Measurements from ENCODE around the gene OVCH1. TPM values are rescaled to one million over a fixed set of nuclear protein-coding genes. Genes with fewer than 3 reads are reported as not detected.
"Not testable (repeated sequence)": the region's sequence is repeated elsewhere in the genome, so short reads cannot be mapped to it uniquely, and the experiment has no call there.

The OVCH1 gene
- total RNA-seq, 2 donors from 2014 or later, result 0.29 to 0.31 TPM

GRCh38 chr12:29508949-29509348, 11.5 kb upstream of the OVCH1 start:
- no peak for ATAC-seq
- intact Hi-C loops (cut with DNase I), result no loop called here
- DNase-seq, result no peak

GRCh38 chr12:29505122-29505521, 7.6 kb upstream of the OVCH1 start:
- DNase-seq (no peak), ATAC-seq (no peak)
- intact Hi-C loops (cut with DNase I), result no loop called here

GRCh38 chr12:29503283-29503682, 5.8 kb upstream of the OVCH1 start:
- ATAC-seq (no peak), DNase-seq (no peak)

GRCh38 chr12:29499235-29499634, 1.7 kb upstream of the OVCH1 start:
- no peak for ATAC-seq
- intact Hi-C loops (cut with DNase I), result no loop called here
- no peak for DNase-seq

More at GRCh38 chr12:29503283-29503682, 5.8 kb upstream of the OVCH1 start:
- intact Hi-C loops (cut with DNase I), result no loop called here

- DNase-seq (no peak), ATAC-seq (no peak)
- intact Hi-C loops (cut with DNase I), result no loop called here
Measured at GRCh38 chr12:29492891-29493290, 4.6 kb downstream of the OVCH1 start.

DNA sequence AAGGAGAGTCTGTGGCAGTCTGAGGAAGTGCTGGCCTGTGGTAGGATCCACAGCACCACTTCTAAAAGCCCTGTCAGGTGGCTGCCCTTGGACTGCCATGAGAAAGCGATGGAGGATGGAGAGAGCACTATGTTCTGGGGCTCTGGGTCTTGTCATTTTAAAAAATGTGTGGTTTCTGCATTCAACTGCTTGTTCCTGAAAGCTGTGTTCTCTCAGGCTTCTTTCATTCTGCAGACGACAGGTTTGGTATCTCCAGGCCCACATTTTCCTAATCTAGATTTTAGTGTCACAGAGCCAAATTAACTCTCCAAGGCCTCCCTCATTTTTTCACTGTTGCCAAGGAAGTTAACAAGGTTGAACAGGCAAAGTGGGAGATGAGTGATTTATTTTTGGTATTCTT, 10.5 kb downstream of the OVCH1 start:
- DNase-seq, result no peak
- no peak for ATAC-seq
- intact Hi-C loops (cut with DNase I), result no loop called here

DNA sequence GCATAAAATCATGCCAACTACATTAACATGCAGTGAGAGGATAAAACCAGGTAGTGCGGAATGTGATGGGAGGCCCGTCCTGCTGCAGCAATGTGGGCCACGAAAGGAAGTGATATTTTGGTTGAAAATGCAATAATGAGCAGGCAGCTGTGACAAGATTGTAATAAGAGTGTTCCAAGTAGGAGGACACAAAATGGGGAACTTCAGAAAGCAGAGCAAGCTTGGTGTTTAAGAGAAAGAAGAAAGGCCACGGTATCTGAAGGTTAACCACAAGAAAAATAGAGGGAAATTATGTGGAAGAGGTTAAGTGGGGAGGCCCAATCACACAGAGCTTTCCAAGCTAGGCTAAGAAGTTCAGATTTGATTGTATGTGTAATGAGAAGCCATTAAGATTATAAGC, 34.3 kb downstream of the OVCH1 start:
- intact Hi-C loops (cut with DNase I), result no loop called here
- ATAC-seq (no peak), DNase-seq (no peak)

DNA sequence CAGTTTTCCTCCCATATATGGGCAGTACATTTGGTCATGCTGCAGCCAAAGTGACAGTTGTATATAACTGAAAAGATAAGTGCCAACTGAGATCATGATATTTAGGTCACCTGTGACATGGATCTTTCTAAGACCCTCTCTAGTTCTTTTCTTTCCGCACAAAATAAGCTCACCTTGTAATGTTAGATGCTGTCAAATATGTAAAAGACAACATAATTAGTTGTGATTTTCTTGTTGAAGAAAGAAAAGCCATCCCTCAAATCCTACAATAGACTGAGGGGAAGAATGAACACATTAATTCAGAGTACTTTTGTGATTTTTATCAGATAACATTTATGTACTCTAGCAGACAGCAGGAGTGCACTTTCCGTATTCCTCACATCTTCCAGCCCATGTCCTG, 37.4 kb downstream of the OVCH1 start:
- intact Hi-C loops (cut with DNase I), result no loop called here
- DNase-seq (no peak), ATAC-seq (no peak)

DNA sequence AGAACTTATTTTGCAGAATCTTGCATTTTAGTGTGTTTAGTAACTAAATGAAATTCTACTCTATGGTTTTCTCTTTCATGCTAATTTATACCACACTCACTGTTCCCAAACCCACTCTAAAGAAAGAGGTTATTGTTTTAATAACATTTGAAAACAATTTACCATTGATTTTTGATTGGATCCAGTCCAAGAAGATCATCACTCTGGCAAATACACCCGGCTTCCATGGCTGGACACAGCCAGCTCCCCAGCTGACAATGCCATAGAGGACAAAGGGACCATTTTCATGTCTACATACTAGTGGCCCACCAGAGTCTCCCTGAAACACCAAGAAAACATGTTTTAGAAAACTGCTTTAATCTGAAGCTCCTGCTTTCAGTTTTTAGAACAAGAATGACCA, 42.4 kb downstream of the OVCH1 start:
- ATAC-seq (no peak), DNase-seq (no peak)
- intact Hi-C loops (cut with DNase I), result no loop called here

DNA sequence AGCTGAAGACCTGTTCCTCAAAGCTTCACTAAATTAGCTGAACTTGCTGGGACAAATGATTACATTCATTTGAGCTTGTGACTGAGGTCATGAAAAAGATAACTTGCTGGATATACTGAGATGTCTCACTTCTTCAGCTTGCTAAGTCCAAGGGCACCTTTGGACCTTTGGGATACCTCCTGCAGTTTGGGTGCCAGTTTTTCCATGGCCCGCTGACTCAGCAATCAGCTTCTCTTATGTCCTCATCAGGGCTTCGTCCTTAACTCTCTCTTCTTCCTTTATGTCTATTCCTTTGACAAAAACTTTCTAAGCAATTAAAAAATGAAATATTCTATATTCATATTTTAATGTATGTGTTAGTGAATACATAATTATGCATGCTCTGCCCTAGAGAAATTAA, 45.6 kb downstream of the OVCH1 start:
- no peak for DNase-seq
- intact Hi-C loops (cut with DNase I), result no loop called here
- no peak for ATAC-seq

DNA sequence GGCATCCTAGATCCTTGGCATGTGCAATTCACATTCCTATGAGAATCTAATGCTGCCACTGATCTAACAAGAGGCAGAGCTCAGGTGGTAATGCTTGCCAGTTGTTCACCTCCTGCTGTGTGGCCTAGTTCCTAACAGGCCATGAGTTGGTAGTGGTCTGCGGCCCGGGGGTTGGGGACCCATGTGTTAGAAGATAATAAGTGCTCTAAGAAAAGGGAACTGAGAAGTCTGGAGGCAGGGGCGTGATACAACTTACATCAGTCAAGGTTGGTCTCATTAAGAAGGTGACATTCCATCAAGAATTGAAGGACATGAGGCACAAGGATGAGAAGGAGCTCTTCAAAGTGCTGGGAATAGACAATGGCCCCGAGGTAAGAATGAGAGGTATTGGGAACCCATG, 49.3 kb downstream of the OVCH1 start:
- intact Hi-C loops (cut with DNase I), result no loop called here
- DNase-seq, result no peak
- no peak for ATAC-seq

DNA sequence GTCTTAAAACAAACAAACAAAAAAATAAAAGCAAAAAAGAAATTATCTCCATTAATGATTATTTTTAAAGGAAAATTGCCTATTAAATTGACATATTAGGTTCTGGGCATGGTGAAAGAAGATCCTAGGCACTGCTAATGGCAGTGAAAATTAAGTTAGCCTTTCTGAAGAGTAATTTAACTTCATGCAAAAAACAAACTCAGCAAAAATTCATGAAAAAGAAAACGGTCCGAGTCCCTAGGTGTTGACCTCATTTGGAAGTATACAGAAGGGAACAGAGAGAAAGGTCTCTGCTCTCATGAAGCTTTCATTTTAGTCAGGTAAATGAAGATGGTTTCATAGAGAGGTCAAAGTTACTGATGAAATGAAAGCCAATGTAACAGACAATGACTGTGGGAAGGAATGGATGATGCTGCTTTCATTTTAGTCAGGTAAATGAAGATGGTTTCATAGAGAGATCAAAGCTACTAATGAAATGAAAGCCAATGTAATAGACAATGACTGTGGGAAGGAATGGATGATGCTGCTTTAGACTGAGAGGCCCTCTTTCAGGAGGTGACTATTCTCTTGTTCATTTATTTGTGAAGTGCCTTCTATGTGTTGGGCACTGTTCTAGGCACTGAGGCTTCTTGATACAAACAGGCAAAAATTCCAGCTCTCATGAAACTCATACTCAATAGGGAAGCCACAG, 50.1 kb downstream of the OVCH1 start:
- intact Hi-C loops (cut with DNase I), result no loop called here
- ATAC-seq, result no peak

DNA sequence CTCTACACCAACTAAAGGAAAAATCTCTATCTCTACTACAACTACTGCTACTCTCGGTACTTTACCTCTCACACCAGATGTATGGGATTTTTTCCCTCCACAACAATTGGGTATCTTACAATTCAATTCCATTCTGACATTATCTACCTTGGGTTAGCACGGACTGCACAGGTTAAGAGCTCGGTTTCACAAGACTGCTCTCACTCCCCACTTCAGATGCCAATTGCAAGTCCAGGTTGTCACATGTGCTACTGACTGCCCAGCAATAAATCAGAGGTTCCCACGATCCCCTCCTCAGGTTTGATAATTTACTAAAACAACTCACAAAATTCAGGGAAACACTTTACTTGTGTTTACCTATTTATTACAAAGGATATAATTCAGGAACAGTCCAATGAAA, 58.0 kb downstream of the OVCH1 start:
- intact Hi-C loops (cut with DNase I), result no loop called here
- no peak for ATAC-seq
- no peak for DNase-seq

More for the DNA sequence above, 50.1 kb downstream of the OVCH1 start:
- DNase-seq, result no peak

DNA sequence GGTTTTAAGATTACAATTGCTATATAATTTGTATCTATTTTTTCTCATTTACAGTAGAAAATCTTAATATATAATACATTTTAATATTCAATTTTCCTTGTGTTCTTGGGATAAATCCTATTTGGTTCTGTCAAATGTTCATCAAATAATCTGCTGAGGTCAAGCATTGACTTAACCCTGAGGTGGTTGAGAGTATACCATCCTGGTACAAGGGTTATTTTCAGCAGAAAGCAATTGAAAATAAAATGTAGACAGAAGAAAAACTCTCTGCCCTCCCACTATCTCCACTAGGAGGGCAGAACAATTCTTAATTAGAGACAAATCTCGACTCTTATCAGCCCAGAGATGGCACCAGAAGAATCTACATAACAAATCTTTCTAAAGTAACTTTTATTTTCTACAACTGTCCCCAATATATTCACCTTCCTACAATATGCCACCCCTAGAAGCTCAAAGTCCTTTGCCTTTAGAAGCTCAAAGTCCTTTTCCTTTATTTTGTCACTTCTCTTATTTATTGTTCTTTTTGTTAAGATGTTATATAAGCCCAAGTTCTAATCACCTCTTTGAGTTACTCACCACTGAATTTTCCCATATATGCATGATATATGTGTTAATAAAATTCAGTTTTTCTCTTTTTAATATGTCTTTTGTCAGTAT, 58.6 kb downstream of the OVCH1 start:
- intact Hi-C loops (cut with DNase I), result no loop called here
- ATAC-seq (no peak), DNase-seq (no peak)

DNA sequence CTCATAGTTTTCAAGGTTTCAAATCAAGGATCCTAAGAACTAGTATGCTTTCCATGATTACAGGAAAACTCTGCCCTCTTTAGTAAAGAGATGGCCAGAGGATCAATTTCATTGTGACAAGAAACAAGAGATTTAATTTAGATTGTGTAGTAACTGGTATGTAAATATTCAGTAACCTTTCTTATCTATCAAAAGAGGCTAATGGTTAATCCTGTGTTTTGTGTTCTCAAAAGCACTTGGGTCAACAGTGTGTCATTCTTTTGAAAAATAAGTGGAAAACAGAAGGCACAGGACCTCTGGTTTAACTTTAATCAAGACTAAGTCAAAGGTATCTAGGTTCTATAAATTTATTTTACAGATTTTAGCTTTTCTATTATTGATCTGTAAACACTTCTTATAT, 59.9 kb downstream of the OVCH1 start:
- DNase-seq (no peak), ATAC-seq (no peak)
- intact Hi-C loops (cut with DNase I), result no loop called here

GRCh38 chr12:29436815-29437214, 60.7 kb downstream of the OVCH1 start:
- DNase-seq; intact Hi-C loops (cut with DNase I); ATAC-seq: not testable (repeated sequence)

DNA sequence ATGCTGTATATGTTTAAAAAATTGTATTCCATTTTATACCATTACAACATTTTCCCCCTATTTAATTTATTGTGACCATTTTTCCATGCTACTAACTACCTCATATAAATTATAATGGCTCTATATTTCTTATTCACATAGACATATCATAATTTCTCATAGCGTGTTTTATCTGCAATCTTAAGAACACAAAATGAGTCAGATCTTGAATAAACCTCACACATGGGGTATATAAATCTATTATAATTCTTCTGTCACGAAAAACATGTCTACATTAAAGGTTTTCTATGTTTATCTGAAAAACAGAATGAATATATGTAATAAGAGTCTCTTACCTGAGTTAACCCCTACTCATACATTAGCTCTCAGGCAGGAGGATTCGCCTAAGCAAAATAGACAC, 66.0 kb downstream of the OVCH1 start:
- DNase-seq, result no peak
- intact Hi-C loops (cut with DNase I), result no loop called here
- no peak for ATAC-seq

DNA sequence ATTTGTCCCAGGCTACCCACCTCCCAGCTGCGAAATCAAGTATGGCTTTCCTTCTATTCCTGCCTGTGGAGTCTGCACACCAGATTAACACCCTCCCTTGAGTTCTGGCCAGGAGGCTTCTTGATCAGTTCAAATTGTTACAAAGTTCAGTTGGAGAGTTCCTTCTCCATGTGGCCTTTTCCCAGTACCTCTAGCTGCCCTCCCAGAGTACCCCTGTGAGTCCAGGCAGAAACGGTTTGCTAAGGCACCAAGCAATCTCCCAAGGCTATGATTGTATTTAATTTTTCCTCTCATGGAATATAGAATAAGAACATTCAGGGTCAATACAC, 66.8 kb downstream of the OVCH1 start:
- no peak for ATAC-seq
- intact Hi-C loops (cut with DNase I), result no loop called here

GRCh38 chr12:29429999-29430715, 67.3 kb downstream of the OVCH1 start:
- no peak for DNase-seq

More for the DNA sequence above, 66.8 kb downstream of the OVCH1 start:
- DNase-seq, result no peak

DNA sequence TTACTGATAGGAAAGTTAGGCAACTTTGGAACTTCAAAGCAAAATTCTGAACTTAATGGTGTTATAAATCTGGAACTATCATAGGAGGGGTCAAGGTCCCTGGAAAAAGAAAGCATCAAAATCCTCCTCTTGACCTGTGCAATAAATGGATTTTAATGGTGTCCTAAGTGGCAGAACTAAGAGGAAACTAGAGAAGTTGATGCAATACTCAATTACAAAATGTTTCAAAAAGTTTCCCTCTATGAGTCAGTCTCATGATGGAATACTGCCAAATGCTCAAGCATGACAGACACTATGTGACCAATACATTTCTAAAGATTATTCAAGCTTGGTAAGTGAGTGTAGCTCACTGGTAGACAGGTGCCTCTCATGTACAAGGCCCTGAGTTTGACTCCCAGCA, 68.9 kb downstream of the OVCH1 start:
- ATAC-seq, result peak; percentile 47 to 79
- intact Hi-C loops (cut with DNase I), result no loop called here
- no peak for DNase-seq

More at GRCh38 chr12:29429999-29430715, 67.3 kb downstream of the OVCH1 start:
- intact Hi-C loops (cut with DNase I), result no loop called here
- no peak for ATAC-seq

- DNase-seq, result no peak
- intact Hi-C loops (cut with DNase I), result no loop called here
- peak in 1 of 2 donors; percentile 88 for ATAC-seq
Measured at GRCh38 chr12:29427964-29428363, 69.5 kb downstream of the OVCH1 start.

All from left cardiac atrium (tissue), 4 donors.